H54 (cell line): Measurements from ENCODE around the gene C1orf116.

Experiments
- DNase-seq: peaks from one replicate; pipeline ENCODE4 v3.0.0; 2011; ENCODE audit warnings: low spot score, mixed read lengths; ENCODE audit not compliant: insufficient read length
- FAIRE-seq: peaks from 3 replicates; lab custom pipeline; 2011; peaks lifted over from hg19 to GRCh38; lab: Jason Lieb, UNC
- POLR2A ChIP-seq: IDR thresholded peaks from 2 replicates; pipeline ENCODE4 v1.6.1; 2011; ENCODE audit warnings: low read depth, mild to moderate bottlenecking, low read length

C1orf116 gene

DNA sequence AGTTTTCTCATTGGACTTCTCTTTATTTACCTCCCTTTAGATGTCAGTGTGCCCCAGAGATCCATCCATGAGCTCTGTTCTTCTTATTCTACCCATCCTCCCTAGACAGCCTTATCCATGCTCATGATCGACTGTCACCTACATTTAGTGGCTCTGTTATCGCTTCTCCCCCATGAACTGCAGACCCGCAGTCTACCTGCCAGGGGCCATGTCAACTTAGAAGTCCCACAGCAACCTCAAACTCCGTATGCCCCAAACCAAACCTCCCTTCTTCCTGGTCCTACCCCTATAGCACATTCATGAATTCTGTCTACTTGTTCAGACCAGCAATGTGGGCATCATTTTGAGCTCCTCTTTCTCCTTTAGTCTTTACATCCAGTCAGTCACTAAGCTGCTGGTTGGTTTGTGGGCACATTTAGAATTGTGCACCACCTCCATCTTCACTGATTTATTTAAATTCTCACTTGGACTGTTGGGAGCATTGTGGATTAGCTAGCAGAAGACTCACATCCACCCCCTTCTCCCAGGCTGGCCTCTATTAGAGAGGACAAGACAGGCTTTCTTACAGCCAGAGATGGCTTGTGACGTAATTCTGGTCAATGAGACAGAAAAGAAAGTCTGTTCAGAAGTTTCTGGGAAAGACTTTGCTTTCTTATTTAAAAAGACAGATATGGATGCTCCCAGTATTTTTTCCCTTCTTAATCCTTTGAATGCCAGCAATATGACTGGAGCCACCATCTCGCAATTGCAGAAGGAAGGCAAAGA, 19.1 kb downstream of the C1orf116 start:
- FAIRE-seq = no peak

DNA sequence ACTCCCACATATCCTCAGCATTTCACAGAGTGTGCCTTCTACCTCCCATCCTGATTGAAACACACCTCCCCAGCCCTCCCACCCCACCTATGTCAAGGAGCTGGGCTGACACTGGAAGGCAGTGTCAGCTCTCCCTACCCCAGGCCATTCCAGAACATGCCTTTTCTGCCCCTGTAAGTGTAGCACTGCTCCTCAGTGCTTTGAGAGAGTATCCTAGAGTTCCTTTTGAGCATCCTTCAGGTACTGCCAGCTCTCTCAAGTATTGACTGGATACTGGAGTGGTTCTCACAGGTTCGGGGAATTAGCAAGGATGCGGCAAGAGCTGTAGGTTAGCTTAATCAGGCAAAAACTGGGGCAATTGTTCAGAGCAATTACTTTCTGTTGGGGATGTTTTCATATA, 21.8 kb downstream of the C1orf116 start:
- FAIRE-seq = no peak
- DNase-seq = no peak
- TF ChIP-seq POLR2A = no peak

More for the DNA sequence above, 19.1 kb downstream of the C1orf116 start:
- DNase-seq = no peak
- no peak for TF ChIP-seq POLR2A

DNA sequence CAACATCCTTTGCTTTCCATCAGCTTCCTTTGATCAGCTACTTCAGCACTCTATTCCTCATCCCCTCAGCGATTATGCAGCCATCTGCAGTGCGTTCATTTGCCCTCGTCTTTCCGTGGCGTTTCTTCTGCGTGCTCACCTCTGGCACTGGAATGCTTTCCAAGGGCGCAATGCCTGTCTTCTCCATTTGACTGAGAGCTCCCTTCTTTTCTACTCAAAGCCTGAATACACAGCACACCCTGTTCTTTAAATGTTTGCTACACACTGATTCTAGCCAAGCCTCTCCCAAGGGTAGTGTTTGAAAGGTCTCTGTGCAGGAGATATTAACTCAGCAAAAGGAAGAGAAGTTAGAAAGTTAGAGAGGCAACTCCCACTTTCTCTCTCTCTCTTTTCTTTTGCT, 22.6 kb downstream of the C1orf116 start:
- FAIRE-seq (no peak), DNase-seq (no peak)
- no peak for TF ChIP-seq POLR2A

DNA sequence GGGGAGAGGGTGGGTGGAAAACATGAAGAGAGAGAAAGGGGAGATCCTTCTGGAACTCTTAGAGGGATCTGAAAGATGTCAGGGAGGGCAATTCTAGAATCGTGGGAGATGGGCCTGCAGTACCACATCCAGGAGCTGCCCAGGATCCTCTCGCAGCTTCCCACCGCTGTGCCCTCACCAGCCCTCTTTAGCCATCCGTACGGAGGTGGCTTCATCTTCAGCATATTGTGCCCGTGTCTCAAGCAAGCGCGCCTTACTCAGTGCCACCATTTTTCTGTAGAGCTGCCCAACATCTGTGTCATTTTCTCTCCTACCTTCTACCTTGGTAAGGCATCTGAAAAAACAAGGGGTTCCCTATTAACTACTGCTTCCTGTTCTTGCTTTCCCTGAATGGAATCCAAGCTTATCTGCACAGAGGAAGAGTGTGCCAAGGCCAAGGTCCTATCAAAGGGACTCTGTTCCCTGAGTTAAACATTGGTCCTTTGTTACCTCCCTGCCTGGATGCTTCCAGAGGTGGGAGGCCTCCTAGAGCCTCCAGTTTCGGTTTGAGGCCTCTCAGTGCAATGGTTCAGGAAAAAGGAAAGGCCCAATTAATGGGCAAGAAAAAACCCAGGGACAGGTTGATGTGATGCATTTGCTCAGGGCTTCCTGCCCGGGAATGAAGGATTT, 23.2 kb downstream of the C1orf116 start:
- TF ChIP-seq POLR2A = no peak
- FAIRE-seq (no peak), DNase-seq (no peak)

- DNase-seq (peak; percentile 53), FAIRE-seq (peak; percentile 71)
- no peak for TF ChIP-seq POLR2A
Measured at GRCh38 chr1:207007352-207008033, 25.1 kb downstream of the C1orf116 start.

DNA sequence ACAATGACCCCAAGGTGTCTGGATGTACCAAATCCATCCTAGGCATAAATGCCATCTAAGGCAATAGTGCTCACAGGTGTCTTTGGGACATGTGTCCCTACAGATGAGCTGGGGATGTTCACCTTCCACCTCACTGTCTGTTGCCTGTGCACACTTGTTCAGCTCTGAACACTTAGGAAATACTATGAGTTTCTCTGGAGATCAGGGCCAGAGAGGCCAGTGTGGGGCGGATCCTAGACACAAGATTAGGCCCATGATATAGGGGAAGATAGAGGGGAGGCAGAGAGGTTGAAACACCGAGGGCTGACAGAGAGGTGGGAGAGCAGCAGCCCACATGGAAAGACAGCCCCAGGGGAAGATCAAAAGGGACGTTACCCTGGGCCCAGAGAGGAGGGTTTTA, 25.6 kb downstream of the C1orf116 start:
- DNase-seq (no peak), FAIRE-seq (no peak)
- no peak for TF ChIP-seq POLR2A

DNA sequence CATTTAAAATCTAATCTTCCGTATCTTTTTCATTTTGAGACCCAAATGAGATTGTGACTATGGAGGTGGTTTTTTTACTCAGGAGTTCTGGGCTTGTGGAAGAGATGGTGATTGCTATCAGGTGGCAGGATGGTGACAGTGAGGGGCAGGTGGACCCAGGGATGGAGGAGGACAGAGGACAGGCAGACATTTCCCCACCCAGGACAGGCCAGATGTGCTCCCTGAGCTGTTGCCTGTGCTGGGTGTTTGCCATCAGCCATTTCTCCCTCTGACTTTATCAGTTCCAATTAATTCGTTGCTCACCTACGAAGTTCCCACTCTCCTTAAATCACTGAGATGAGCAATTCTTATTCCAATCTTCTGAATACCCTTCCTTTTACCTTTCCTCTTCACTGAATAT, 26.5 kb downstream of the C1orf116 start:
- DNase-seq (no peak), FAIRE-seq (no peak)
- TF ChIP-seq POLR2A = no peak

GRCh38 chr1:207004931-207005830, 27.4 kb downstream of the C1orf116 start:
- DNase-seq = peak; percentile 55
- TF ChIP-seq POLR2A = no peak

GRCh38 chr1:207003210-207003609, 29.3 kb downstream of the C1orf116 start:
- no peak for TF ChIP-seq POLR2A
- DNase-seq = no peak
- no peak for FAIRE-seq

More at GRCh38 chr1:207004931-207005830, 27.4 kb downstream of the C1orf116 start:
- no peak for FAIRE-seq

DNA sequence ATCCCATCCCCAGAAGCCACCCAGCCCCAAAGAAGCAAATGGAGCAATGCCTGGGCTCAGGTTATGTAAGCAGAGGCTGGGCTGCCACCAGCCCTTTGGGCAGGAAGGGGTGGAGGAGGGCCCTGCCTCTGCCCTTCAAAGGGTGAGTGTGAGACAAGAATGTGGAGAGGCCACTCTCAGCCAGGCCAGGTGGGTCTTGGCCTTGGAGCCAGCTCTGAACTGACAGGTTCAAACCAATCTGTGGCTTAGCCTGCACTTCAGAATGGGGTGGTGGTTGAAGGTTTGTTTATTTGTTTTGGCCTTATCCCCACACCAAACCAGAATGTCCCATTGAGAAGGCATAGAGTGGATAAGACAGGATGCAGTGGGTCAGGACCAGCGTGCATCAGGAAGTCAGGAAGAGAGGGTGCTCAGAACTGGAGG, 29.8 kb downstream of the C1orf116 start:
- FAIRE-seq (no peak), DNase-seq (no peak)
- no peak for TF ChIP-seq POLR2A

- TF ChIP-seq POLR2A = no peak
- FAIRE-seq = no peak
- no peak for DNase-seq
Measured at GRCh38 chr1:207001492-207002245, 30.9 kb downstream of the C1orf116 start.

GRCh38 chr1:207000651-207001291, 31.8 kb downstream of the C1orf116 start:
- TF ChIP-seq POLR2A = no peak
- FAIRE-seq (no peak), DNase-seq (no peak)

DNA sequence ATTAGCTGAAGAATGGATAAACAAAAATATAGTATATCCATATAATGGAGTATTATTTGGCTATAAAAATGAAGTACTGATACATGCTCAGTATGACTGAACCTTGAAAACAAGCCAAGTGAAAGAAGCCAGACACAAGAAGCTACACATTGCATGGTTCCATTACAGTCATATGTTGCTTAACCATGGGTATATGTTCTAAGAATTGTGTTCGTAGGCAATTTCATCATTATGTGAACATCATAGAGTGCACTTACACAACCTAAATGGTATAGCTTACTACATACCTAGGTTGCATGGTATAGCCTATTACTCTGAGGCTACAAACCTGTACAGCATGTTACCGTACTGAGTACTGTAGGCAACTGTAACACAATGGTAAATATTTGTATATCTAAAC, 33.7 kb downstream of the C1orf116 start:
- FAIRE-seq (no peak), DNase-seq (no peak)
- TF ChIP-seq POLR2A = no peak
